GM12878 (cell line): ENCODE measurements around the gene C1QTNF8. TPM values are rescaled to one million over a fixed set of nuclear protein-coding genes. Genes with fewer than 3 reads are reported as not detected.

ENCODE experiments used
- ATAC-seq: fragments of 200-7000 bp; cut with Tn5 transposase; 3 replicates; pipeline ENCODE4 v1.9.1; 2020; ENCODE audit warnings: mild to moderate bottlenecking, moderate library complexity
- BruUV-seq: library from RNA; stranded (reverse); fragments of 400-500 nt; replicated peaks from 2 replicates; lab custom pipeline; 2021; lab: Mats Ljungman, UMichigan
- CTCF ChIA-PET: fragments of 300-600 bp; sonication (Branson Sonifier 250); formaldehyde crosslinking; extraction: SDS; loops from one replicate; lab custom pipeline; 2021; ENCODE audit warnings: inconsistent platforms; lab: Yijun Ruan, JAX
- POLR2A ChIA-PET: fragments of 350-600 bp; formaldehyde crosslinking; extraction: SDS; loops from one replicate; lab custom pipeline; 2021; ENCODE audit warnings: inconsistent platforms; lab: Charles Lee
- RAD21 ChIA-PET: fragments of 300-600 bp; sonication (Branson Sonifier 250); formaldehyde crosslinking; loops from one replicate; lab custom pipeline; 2023; ENCODE audit warnings: antibody characterized with exemption; ENCODE audit not compliant: unreplicated experiment; lab: Charles Lee
- SMC1A ChIA-PET: fragments of 300-600 bp; sonication (Branson Sonifier 250); formaldehyde crosslinking; loops from one replicate; lab custom pipeline; 2023; ENCODE audit not compliant: unreplicated experiment, uncharacterized antibody; lab: Charles Lee
- DNase-seq: peaks from one replicate; pipeline ENCODE4 v3.0.0-alpha.2; 2011; ENCODE audit warnings: low read depth, low spot score
- FAIRE-seq: peaks from 3 replicates; lab custom pipeline; 2011; peaks lifted over from hg19 to GRCh38; lab: Jason Lieb, UNC
- H2AFZ ChIP-seq: 2 replicates; pipeline ENCODE4 v1.6.0; 2011; ENCODE audit warnings: low read depth, low read length, control low read depth; ENCODE audit not compliant: control insufficient read depth
- H3K27ac ChIP-seq: 2 replicates; pipeline ENCODE4 v1.5.1; 2011; ENCODE audit warnings: control low read depth; ENCODE audit not compliant: control insufficient read depth, insufficient read depth
- H3K27me3 ChIP-seq, 2 experiments: replicated peaks in 1 of 2; 2 replicates each; pipeline versions ENCODE4 v1.6.0 to v1.6.1; 2011; ENCODE audit warnings: low read length in 1 of 2; ENCODE audit not compliant: control insufficient read depth in 2 of 2, insufficient read depth in 2 of 2
- H3K36me3 ChIP-seq, 2 experiments: 2 replicates each; pipeline ENCODE4 v1.5.1; 2011; ENCODE audit warnings: low read length in 1 of 2; ENCODE audit not compliant: control insufficient read depth in 2 of 2, insufficient read depth in 2 of 2
- H3K4me1 ChIP-seq: 2 replicates; pipeline ENCODE4 v1.6.1; 2011; ENCODE audit warnings: mild to moderate bottlenecking, low read length, moderate library complexity, mixed read lengths; ENCODE audit not compliant: control insufficient read depth, insufficient read depth
- H3K4me2 ChIP-seq: 2 replicates; pipeline ENCODE4 v1.6.0; 2011; ENCODE audit warnings: control low read depth; ENCODE audit not compliant: control insufficient read depth, insufficient read depth
- H3K4me3 ChIP-seq: fragments of 200-600 bp; sonication (generic); 2 replicates; pipeline ENCODE4 v1.5.1; 2016
- H3K79me2 ChIP-seq: 2 replicates; pipeline ENCODE4 v1.6.0; 2011; ENCODE audit warnings: low read length; ENCODE audit not compliant: control insufficient read depth, insufficient read depth
- H3K9ac ChIP-seq: 2 replicates; pipeline ENCODE4 v1.8.0; 2011; ENCODE audit warnings: low read length, control low read depth, mixed read lengths; ENCODE audit not compliant: control insufficient read depth, insufficient read depth
- H3K9me3 ChIP-seq: replicated peaks from 3 replicates; pipeline ENCODE4 v1.5.1; 2011; ENCODE audit warnings: mild to moderate bottlenecking, low read length; ENCODE audit not compliant: control insufficient read depth, insufficient read depth
- H4K20me1 ChIP-seq: 2 replicates; pipeline ENCODE4 v1.6.0; 2011; ENCODE audit not compliant: control insufficient read depth, insufficient read depth
- CREB1 ChIP-seq: IDR thresholded peaks from 2 replicates; pipeline ENCODE4 v1.6.1; 2012; ENCODE audit warnings: low read depth, mild to moderate bottlenecking, inconsistent platforms
- EGR1 ChIP-seq, 2 experiments: IDR thresholded peaks; 1 replicate in 1 of 2; 2 replicates in 1 of 2; pipeline ENCODE4 v1.6.1; 2011 to 2012; ENCODE audit warnings: low read depth in 2 of 2, low read length in 2 of 2, borderline replicate concordance in 1 of 2, mild to moderate bottlenecking in 1 of 2, moderate library complexity in 1 of 2
- FOXM1 ChIP-seq: IDR thresholded peaks from 2 replicates; pipeline ENCODE4 v1.6.1; 2012; ENCODE audit warnings: low read depth, mild to moderate bottlenecking, inconsistent platforms, low read length, moderate library complexity
- HDAC2 ChIP-seq: fragments of 200-600 bp; sonication (generic); IDR thresholded peaks from 2 replicates; pipeline ENCODE4 v1.6.1; 2017
- RBBP5 ChIP-seq: fragments of 200-600 bp; sonication (generic); conservative IDR thresholded peaks from 2 replicates; pipeline ENCODE4 v1.6.1; 2016
- SIN3A ChIP-seq: IDR thresholded peaks from 2 replicates; pipeline ENCODE4 v1.6.1; 2012; ENCODE audit warnings: low read depth, low read length, improper control_type of control experiment
- TAF1 ChIP-seq: IDR thresholded peaks from 2 replicates; pipeline ENCODE4 v1.6.1; 2011; ENCODE audit warnings: mild to moderate bottlenecking, low read depth, low read length, borderline replicate concordance
- ZNF384 ChIP-seq: IDR thresholded peaks from 2 replicates; pipeline ENCODE4 v1.6.1; 2012; ENCODE audit warnings: low read depth, mild to moderate bottlenecking, low read length, improper control_type of control experiment, borderline replicate concordance
- WGBS: methylation state at CpG from one replicate; pipeline ENCODE4 v1.1.6; 2016; ENCODE audit warnings: low lambda C conversion rate; ENCODE audit not compliant: insufficient replicate concordance, insufficient coverage; ENCODE audit errors: missing lambda C conversion rate; 5-methylcytosine and 5-hydroxymethylcytosine counted together
- in situ Hi-C: fragments of 300-500 bp; cut with MboI; formaldehyde crosslinking; loops from 9 replicates; pipeline ENCODE4 v1.14.3; 2018; ENCODE audit warnings: mixed read lengths
- intact Hi-C: fragments of 100-400 bp; cut with micrococcal nuclease; formaldehyde crosslinking; loops from one replicate; pipeline ENCODE4 v1.14.2; 2022; ENCODE audit not compliant: unreplicated experiment
- polyA plus RNA-seq, 11 experiments: library from polyadenylated mRNA; depleted of rRNA in 4 of 11; unstranded in 6 of 11; stranded (reverse) in 5 of 11; fragments of >200 nt; fragmentation: Nextera tagmentation in 4 of 11; fragmentation: Illumina TruSeq in 1 of 11; extraction: Ambion mirVana in 4 of 11; extraction: Trizol in 1 of 11; gene quantifications; 1 replicate in 1 of 11; 2 replicates in 10 of 11; pipeline versions ENCODE4 v1.2.1 to v1.2.3, GENCODE V29; 2011 to 2016; ENCODE audit warnings: inconsistent platforms in 2 of 11, missing spikeins in 2 of 11, low read depth in 1 of 11
- total RNA-seq, 4 experiments: library from RNA; depleted of rRNA in 3 of 4; stranded (reverse); fragments of >200 nt in 3 of 4; fragmentation: Illumina TruSeq in 1 of 4; extraction: Trizol in 1 of 4; gene quantifications; 2 replicates each; pipeline versions ENCODE4 v1.2.1 to v1.2.3, GENCODE V29; 2013 to 2021
- TF ChIP-seq, protein P1 (sequence below): fragments of 450-650 bp; IDR thresholded peaks from 2 replicates; pipeline ENCODE4 v1.6.1; 2017; ENCODE audit warnings: mild to moderate bottlenecking, moderate library complexity
- TF ChIP-seq, protein P2 (sequence below): fragments of 450-650 bp; IDR thresholded peaks from 2 replicates; pipeline ENCODE4 v1.6.1; 2018; ENCODE audit warnings: mild to moderate bottlenecking, low read depth, moderate library complexity; ENCODE audit not compliant: partially characterized antibody
- TF ChIP-seq, protein P3 (sequence below): IDR thresholded peaks from 2 replicates; pipeline ENCODE4 v1.6.1; 2012; ENCODE audit warnings: low read length, inconsistent platforms
- TF ChIP-seq, protein P4 (sequence below): IDR thresholded peaks from 2 replicates; pipeline ENCODE4 v1.6.1; 2012; ENCODE audit warnings: low read depth, low read length, improper control_type of control experiment
- TF ChIP-seq, protein P5 (sequence below): IDR thresholded peaks from 2 replicates; pipeline ENCODE4 v1.6.1; 2011; ENCODE audit warnings: borderline replicate concordance, low read depth, mild to moderate bottlenecking, moderate library complexity, low read length; ENCODE audit not compliant: insufficient read depth, poor library complexity, severe bottlenecking

The C1QTNF8 gene
- total and polyA plus RNA-seq, 10 of the 15 experiments (the other 5 are each of a cell fraction or from before 2014, with no cell fraction given): not detected

DNA sequence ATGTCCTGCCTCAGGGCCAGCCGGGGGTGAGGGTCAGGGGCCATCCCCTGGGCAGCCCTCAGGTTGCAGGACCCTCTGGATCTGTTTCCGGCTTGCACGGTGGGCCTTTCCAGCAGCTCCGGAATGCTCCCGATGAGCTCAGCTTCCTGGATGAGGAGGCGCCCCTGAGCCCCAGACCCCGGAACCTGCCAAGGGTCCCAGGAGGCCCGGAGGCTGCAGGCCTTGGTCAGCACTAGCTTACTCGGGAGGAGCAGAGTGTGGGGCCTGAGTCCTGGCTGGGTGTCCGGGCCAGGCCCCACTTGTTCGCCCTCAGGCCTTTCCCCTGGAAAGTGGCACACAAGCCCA lies 7.6 kb upstream of the C1QTNF8 start:
- Histone ChIP-seq H3K79me2 (no peaks in the 10 kb centered on the region), H3K9ac (no peak overlapping the region), H3K27ac (no peak overlapping the region), H3K27me3 (no peaks in the 10 kb centered on the region), H3K4me2 (no peak overlapping the region), H3K4me1 (no peaks in the 10 kb centered on the region), H4K20me1 (no peaks in the 10 kb centered on the region), H3K4me3 (no peak overlapping the region), H2AFZ (no peak overlapping the region), H3K36me3 (no peaks in the 10 kb centered on the region), H3K9me3 (no peaks in the 10 kb centered on the region)
- POLR2A ChIA-PET: no interaction called here
- SMC1A ChIA-PET: interaction anchor here (0.6 kb wide), 1 partner anchor 391 kb away, joined by 3 read pairs; no protein-coding TSS in a partner anchor
- DNase-seq: no peak
- RAD21 ChIA-PET: interaction anchor here (1.2 kb wide), 1 partner anchor 392 kb away, joined by 3 read pairs; no protein-coding TSS in a partner anchor
- BruUV-seq: no TSS peak
- intact Hi-C loops (loop anchor here (2.0 kb wide), 1 partner anchor 393 kb away; no protein-coding TSS in a partner anchor), in situ Hi-C loops (no loop called here)
- WGBS: 19% methylated on average over 11 of the region's 11 CpGs
- CTCF ChIA-PET: interaction anchor here (1.0 kb wide), 1 partner anchor 391 kb away, joined by 6 read pairs; no protein-coding TSS in a partner anchor
- no peak for ATAC-seq
- no peak for FAIRE-seq
- TF ChIP-seq, protein P1, sequence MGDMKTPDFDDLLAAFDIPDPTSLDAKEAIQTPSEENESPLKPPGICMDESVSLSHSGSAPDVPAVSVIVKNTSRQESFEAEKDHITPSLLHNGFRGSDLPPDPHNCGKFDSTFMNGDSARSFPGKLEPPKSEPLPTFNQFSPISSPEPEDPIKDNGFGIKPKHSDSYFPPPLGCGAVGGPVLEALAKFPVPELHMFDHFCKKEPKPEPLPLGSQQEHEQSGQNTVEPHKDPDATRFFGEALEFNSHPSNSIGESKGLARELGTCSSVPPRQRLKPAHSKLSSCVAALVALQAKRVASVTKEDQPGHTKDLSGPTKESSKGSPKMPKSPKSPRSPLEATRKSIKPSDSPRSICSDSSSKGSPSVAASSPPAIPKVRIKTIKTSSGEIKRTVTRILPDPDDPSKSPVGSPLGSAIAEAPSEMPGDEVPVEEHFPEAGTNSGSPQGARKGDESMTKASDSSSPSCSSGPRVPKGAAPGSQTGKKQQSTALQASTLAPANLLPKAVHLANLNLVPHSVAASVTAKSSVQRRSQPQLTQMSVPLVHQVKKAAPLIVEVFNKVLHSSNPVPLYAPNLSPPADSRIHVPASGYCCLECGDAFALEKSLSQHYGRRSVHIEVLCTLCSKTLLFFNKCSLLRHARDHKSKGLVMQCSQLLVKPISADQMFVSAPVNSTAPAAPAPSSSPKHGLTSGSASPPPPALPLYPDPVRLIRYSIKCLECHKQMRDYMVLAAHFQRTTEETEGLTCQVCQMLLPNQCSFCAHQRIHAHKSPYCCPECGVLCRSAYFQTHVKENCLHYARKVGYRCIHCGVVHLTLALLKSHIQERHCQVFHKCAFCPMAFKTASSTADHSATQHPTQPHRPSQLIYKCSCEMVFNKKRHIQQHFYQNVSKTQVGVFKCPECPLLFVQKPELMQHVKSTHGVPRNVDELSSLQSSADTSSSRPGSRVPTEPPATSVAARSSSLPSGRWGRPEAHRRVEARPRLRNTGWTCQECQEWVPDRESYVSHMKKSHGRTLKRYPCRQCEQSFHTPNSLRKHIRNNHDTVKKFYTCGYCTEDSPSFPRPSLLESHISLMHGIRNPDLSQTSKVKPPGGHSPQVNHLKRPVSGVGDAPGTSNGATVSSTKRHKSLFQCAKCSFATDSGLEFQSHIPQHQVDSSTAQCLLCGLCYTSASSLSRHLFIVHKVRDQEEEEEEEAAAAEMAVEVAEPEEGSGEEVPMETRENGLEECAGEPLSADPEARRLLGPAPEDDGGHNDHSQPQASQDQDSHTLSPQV: no peak
- TF ChIP-seq HDAC2 (no peak), FOXM1 (no peak), ZNF384 (no peak), RBBP5 (no peak), EGR1 (IDR thresholded peaks at IDR 0.05; ENCODE audit: borderline replicate concordance in 1 of 2, low read depth in 2 of 2, low read length in 2 of 2) (no peak), TAF1 (no peak), SIN3A (no peak), CREB1 (no peak)
- TF ChIP-seq, protein P2, sequence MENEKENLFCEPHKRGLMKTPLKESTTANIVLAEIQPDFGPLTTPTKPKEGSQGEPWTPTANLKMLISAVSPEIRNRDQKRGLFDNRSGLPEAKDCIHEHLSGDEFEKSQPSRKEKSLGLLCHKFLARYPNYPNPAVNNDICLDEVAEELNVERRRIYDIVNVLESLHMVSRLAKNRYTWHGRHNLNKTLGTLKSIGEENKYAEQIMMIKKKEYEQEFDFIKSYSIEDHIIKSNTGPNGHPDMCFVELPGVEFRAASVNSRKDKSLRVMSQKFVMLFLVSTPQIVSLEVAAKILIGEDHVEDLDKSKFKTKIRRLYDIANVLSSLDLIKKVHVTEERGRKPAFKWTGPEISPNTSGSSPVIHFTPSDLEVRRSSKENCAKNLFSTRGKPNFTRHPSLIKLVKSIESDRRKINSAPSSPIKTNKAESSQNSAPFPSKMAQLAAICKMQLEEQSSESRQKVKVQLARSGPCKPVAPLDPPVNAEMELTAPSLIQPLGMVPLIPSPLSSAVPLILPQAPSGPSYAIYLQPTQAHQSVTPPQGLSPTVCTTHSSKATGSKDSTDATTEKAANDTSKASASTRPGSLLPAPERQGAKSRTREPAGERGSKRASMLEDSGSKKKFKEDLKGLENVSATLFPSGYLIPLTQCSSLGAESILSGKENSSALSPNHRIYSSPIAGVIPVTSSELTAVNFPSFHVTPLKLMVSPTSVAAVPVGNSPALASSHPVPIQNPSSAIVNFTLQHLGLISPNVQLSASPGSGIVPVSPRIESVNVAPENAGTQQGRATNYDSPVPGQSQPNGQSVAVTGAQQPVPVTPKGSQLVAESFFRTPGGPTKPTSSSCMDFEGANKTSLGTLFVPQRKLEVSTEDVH: no peak
- TF ChIP-seq, protein P3, sequence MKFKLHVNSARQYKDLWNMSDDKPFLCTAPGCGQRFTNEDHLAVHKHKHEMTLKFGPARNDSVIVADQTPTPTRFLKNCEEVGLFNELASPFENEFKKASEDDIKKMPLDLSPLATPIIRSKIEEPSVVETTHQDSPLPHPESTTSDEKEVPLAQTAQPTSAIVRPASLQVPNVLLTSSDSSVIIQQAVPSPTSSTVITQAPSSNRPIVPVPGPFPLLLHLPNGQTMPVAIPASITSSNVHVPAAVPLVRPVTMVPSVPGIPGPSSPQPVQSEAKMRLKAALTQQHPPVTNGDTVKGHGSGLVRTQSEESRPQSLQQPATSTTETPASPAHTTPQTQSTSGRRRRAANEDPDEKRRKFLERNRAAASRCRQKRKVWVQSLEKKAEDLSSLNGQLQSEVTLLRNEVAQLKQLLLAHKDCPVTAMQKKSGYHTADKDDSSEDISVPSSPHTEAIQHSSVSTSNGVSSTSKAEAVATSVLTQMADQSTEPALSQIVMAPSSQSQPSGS: no peak
- TF ChIP-seq, protein P4, sequence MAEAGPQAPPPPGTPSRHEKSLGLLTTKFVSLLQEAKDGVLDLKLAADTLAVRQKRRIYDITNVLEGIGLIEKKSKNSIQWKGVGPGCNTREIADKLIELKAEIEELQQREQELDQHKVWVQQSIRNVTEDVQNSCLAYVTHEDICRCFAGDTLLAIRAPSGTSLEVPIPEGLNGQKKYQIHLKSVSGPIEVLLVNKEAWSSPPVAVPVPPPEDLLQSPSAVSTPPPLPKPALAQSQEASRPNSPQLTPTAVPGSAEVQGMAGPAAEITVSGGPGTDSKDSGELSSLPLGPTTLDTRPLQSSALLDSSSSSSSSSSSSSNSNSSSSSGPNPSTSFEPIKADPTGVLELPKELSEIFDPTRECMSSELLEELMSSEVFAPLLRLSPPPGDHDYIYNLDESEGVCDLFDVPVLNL: no peak
- TF ChIP-seq, protein P5, sequence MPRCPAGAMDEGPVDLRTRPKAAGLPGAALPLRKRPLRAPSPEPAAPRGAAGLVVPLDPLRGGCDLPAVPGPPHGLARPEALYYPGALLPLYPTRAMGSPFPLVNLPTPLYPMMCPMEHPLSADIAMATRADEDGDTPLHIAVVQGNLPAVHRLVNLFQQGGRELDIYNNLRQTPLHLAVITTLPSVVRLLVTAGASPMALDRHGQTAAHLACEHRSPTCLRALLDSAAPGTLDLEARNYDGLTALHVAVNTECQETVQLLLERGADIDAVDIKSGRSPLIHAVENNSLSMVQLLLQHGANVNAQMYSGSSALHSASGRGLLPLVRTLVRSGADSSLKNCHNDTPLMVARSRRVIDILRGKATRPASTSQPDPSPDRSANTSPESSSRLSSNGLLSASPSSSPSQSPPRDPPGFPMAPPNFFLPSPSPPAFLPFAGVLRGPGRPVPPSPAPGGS: no peak
